IPS-11a (cell line): ENCODE measurements around the gene PAQR5.
"Not testable (repeated sequence)": the region's sequence is repeated elsewhere in the genome, so short reads cannot be mapped to it uniquely, and the experiment has no call there.

Experiments used
- H3K4me3 ChIP-seq: one replicate; pipeline ENCODE4 v1.5.1; 2013; ENCODE audit warnings: low read depth, low read length, control low read depth

The PAQR5 gene

DNA sequence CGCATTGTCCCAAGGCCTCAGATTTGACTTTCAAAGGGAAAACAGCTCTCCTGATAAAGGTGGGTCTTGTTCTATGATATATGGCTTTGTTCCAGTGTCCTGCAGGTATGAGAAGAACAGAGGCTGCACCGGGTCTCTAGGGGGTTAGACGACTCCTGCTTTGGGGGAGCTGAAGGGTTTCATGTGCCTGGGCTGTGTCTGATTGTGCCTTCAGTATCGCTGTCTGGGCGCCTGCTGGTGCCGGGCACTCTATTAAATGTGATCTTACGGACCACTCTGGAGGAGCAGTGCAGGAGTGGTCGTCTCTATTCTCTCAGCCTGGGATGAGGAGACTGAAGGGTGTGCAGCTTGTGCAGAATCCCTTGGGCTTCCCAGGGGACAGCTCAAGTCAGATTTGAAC is 16.0 kb downstream of the PAQR5 start:
- no peak overlapping the region for H3K4me3 ChIP-seq

DNA sequence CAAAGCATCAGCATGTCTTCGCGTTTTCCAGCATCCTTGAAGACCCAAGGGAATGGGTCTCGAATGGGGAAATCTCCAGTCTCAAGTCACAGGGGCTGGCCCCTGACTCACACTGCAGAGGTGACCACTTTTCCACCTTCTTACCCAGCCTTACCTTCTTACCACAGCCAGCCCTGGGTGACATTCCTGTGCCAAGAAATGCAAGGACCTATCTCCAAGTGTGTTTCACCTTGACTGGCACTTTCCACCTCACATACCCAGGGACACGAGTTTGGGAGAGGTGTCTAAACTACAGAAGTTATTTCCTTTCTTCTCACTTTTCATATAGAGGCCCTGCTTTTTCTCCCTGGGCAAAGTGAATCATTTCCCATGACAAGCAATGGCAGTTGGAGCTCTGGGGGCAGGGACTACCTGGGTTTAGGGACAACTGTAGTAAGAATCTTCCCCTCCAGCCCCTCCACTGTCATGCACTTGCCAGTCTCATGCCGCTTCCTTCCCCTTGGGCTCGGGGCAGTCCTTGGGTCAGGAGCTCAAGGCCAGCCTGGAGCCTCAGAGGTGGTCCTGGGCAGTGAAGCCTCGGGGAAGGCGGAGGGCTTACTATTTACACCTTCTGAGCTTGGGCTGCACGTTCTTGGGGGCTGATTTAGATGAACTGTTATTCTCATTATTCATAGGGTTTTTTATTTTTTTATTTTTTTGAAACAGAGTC is 16.8 kb downstream of the PAQR5 start:
- H3K4me3 ChIP-seq: no peak overlapping the region

DNA sequence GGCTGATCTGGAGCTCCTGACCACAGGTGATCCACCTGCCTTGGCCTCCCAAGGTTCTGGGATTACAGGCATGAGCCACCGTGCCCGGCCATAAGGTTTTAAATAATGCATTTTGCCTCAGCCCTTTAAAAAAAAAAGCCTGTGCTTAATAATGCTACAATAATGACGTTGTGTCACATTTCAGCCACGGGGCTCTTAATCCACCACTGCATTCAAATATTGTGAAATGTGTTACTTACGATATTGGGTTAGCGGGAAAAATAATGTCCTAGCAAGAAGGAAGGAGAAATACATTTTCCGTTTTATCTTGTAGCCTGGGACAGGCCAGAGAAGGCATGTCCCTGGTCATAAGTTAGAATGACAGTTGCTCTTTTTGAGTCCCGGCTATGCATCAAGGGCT is 17.6 kb downstream of the PAQR5 start:
- no peak overlapping the region for H3K4me3 ChIP-seq

DNA sequence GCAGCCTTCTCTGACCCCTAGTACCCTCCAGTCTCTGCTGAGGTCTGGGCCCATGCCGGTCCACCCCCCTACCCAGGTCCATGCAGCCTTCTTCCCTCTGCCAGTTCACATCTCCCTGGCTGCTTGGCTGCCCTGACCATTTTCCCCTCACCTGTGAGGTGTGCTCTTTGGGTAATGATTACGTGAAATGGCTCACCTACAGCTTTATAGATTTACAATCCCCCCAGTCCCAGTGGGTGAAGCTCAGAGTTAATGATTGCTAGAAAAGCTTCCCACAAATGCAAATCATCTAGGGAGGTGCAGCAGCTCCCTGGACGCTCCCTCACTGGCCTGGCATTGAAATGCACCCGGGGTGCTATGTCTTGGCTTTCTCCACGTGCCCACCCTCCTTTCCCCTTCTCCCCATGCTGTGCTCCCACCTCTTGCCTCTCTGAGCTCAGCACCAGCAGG is 18.7 kb downstream of the PAQR5 start:
- no peak overlapping the region for H3K4me3 ChIP-seq

DNA sequence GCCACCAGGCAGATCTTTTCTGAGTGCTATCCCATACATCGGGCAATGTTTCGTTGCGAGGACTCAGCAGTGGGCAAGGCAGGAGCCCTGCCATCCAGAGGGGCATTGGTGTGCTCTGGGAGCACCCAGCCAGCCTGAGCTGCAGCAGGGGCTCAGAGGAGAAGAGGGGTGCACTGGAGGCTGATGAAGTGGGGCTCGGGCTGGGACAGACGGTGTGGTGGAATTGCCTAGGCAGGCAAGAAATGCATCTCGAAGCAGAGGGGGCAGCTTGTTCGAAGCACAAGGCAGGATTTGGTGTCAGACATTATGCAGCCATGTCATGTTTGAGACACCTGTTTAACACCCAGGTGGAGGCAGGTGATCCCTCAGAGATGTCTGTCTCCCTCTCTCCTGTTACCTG is 19.3 kb downstream of the PAQR5 start:
- no peak overlapping the region for H3K4me3 ChIP-seq

DNA sequence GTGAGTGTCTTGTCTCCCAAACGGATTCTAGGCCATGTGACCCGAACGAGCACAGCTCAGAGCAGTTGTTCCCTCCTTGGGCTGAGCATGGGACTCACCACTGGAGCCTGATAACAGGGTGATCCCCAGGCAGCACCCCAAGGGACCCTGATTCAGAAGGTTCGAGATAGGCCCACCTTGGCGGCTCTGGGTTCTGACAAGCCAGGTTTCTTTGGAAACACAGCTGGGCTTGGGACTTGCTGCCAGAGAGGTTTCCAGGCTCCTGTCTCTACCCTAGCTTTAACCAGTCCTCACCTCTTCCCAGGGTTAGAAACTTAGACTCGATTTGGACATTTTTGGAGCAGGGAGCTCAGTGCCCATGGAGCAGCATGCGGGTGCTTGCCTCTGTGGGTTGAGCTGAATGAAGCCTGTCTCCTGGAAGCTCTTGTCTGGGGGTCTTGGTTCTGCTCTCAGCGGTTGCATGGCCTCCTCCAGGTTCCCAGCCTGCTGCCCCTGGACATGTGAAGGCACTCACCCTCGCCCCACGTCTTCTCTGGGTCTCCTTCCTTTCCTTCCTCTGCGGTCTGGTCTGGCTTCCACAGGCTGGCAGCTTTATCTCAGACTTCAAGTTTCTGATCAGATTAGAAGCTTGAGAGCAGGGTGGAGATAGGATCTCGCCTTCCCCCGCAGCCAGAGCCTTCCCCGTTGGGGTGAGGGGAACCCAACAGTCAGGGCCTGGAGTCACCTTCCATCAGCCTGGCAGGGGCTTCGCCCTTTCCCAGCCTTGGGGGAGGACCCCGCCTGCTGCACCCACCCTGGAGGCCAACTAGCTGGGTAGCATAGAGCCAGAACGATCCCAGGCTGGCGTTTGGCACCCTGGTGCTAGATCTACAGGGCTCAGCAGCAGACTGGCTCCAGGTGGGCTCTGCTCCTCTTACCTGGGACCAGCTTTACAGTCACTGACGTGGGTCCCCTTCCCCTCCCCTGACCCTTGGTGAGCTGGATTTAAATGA is 21.0 kb downstream of the PAQR5 start:
- no peak overlapping the region for H3K4me3 ChIP-seq

DNA sequence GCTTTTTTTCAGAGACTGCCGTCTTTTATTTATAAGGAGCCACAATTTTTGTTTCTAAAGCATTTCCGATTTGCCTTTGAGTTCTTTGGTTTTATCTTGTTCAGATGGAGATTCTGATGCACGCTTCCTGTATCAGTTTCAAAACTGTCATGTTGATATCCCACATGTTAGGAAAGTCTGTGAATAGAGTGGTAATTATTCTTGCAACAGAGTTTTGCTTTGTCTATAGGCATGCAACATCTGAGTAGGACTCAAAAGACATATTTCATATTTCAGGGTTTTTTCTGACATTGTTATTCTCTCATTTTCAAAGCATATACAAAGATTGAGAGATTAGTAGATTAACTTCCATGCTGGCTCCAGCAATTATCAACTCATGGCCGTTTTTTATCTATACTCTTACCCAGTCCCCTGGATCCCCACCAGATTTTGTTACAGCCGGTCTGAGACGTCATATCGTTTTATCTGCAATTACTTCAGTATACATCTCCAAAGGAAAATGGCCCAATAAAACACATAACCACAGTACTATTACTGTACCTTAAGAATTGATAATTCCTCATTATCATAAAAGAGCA is 22.4 kb downstream of the PAQR5 start:
- H3K4me3 ChIP-seq: no peak overlapping the region

DNA sequence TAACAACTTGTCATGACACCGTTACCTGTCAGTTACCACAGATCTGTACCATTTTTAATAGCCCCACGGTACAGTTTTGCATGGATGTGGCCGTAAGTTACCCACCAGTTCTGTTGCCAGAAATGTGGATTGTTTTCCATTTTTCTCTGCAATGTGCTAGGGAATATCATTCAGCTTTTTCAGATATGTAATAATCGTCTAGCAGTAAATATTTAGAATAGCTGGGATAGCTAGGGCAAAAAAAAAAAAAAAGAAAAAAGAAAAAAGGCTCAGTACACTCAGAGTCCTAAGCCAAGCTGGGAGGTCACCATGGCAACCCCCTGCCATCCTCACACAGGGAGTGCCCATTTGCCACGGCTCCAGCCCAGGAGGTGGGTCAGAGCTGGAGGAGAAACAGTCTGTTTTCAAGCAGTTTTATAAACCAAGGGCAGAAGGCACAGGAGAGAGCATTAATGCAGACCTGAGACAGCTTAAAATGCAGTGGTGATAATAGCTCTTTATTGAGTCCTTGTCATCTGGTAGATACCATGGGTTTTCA is 25.2 kb downstream of the PAQR5 start:
- no peak overlapping the region for H3K4me3 ChIP-seq

DNA sequence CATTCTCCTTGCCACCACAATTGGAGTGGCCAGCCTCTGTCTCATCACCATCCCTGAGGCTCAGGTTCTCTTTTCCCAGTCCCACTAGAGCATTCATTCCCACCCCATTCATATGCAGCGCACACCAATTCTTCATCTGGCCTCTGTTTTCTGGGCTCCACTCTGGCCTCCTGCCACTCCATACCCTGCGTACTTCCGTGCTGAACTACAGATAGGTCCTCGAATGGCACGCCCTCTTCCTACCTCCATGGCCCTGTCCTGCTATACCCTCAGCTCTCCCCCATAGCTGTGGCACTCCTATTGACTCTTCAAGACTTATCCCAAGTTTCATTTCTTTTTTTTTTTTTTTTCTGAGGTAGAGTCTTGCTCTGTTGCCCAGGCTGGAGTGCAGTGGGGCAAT is 25.9 kb downstream of the PAQR5 start:
- no peak overlapping the region for H3K4me3 ChIP-seq

DNA sequence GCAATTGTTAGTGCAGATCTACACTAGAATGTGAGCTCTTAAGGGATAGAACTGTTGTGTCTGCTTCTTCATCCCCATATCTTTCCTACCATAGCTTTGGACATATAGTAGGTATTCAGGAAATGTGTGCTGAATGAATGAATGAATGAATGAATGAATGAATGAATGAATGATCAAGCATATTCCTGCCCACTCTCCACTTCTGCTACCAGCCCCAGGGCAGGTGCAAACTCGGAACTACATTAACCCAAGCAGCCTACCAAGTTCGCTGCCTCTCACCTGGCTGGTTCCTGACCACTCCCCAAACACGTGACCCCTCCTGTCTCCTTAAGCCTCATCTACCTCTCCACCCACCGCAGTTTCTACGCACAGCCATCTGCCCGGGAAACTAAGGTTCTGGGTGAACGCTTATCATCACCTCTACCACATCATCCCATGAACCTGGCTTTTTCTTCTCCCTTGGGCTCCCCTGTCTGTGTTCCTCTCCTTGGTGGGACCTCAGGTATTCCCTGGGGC is 26.8 kb downstream of the PAQR5 start:
- H3K4me3 ChIP-seq: no peak overlapping the region

DNA sequence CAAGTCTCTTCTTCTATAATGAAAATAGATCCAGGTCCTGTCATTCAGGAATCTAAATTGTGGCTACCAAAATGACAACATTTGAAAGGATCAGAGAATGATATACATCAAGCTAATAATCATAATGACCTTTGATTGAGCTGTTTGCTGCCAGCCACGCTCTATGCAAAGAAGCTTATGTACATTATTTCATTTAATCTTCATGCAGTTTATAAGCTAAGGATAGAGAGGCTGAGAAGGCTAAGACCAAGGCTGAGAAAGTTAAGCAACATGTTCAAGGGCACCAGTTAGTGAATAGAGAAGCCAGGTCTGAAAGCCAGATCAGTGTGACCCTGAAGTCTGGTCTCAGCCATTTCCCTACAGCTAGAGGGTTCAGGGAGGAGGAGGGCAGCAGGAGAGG is 29.4 kb downstream of the PAQR5 start:
- no peak overlapping the region for H3K4me3 ChIP-seq

DNA sequence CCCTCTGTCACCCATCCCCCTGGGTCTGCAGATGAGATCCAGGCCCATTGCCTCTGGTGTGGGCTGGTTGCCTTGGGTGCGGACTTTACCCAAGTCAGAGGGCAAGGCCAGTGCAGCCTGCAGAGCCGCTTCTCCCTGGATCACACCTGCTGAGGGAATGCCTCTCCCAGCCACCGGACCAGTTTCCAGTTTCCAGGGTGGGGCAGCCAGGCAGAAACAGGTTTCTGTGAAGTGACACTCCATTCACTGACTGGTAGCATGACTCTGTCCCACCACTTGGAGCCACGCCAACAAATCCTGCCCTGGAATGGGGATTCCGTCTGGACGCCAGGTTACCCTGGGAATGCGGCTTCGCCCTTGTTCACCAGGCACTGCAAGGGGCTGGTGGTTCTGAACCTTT is 30.0 kb downstream of the PAQR5 start:
- H3K4me3 ChIP-seq: no peak overlapping the region

DNA sequence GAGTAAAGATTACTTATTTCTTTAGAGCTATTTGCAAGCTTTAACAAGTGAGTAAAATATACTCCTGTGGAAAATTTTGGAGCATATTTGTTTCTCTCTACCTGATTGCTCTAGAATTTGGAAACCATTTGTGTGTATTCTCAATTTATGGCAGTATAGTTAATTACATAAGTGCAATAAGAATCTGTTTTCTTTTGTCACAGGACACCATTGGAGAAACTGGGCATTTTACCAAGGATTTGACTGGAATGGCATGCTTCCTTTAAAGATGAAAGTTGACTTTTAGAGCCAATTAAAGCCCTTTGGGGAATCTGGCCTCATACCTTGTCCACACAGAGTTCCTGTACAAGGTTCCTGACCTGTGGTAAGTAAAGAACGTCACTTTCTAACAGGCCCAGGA is 38.4 kb downstream of the PAQR5 start:
- H3K4me3 ChIP-seq: no peak overlapping the region

DNA sequence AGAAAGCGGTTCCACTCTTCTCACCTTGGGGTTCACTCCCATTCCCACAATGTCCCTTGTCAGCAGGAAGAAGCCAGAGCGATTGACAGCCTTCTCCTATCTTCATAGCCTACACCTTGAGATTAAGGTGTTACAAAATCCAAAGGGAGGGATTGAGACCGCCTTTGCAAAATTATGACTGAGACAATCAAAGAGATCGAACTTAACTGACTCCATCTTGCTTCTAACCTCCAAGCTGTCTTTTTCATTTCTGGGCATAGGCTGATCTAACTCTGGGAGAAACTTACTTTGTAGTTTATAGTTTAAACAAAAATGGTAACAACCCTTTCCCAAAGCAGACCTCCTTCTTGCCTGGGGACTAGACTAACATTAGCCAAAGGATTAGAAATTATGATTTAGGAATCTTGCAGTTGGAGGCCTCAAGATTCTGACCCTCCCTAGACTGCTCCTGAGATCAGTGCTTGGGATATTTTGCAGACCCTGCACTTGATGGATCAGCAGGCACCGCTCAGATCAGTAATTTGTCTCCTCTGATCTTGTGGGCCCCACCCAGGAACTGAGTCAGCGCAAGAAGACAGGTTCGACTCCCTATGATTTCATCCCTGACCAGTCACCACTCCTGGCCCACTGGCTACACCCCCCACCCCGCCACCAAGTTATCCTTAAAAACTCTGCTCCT is 40.0 kb downstream of the PAQR5 start:
- no peak overlapping the region for H3K4me3 ChIP-seq

DNA sequence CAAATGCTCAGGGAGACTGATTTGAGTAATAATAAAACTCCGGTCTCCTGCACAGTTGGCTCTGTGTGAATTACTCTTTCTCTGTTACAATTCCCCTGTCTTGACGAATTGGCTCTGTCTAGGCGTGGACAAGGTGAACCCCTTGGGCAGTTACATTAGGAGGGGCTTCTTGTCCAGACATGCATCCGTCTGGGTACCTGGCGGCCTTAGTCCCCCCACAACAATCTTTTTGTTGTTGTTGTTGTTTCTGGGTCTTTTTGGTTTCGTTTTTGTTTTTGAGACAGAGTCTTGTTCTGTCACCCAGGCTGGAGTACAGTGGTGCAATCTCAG is 40.5 kb downstream of the PAQR5 start:
- not testable (repeated sequence) for H3K4me3 ChIP-seq

DNA sequence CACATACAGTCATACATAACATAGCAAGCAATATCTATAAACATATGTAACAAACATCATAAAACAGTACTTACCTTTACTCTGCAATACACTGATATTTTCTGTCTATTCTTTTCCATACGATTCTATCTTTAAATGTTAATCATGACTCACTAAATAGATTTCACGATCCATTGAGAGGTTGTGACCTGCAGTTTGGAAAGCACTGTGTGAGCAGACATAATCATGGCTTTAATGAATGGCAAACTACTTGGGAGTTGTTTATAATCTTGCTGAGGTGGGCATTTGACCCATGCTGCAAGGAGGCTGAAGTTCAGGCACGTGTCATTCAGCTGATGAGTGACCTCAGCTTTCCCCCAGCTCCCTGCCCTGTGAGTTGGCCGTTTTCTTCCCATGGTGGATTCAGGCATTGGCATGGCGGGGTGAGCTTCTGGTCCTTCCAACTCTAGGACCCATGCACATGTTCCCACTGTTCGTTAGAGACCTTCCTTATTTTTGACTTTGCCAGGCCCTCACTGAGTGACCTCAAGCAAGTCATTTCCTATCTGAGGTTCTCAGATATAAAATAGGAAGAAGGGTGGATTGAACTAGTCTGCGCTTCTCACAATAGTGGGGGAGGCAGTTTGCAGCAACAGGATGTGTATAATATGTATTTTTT is 41.7 kb downstream of the PAQR5 start:
- H3K4me3 ChIP-seq: no peak overlapping the region

DNA sequence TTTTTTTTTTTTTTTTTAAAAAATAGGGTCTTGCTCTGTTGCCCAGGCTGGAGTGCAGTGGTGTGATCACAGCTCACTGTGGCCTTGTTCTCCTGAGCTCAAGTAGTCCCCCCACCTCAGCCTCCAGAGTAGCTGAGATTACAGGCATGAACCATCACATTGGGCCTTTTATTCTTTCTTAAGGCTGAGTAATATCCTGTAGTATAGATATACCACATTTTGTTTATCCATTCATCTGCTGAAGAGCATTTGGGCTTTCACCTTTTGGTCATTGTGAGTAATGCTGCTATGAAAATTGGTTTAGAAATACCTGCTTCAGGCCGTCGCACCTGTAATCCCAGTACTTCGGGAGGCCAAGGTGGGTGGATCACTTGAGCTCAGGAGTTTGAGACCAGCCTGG is 42.6 kb downstream of the PAQR5 start:
- H3K4me3 ChIP-seq: no peak overlapping the region

DNA sequence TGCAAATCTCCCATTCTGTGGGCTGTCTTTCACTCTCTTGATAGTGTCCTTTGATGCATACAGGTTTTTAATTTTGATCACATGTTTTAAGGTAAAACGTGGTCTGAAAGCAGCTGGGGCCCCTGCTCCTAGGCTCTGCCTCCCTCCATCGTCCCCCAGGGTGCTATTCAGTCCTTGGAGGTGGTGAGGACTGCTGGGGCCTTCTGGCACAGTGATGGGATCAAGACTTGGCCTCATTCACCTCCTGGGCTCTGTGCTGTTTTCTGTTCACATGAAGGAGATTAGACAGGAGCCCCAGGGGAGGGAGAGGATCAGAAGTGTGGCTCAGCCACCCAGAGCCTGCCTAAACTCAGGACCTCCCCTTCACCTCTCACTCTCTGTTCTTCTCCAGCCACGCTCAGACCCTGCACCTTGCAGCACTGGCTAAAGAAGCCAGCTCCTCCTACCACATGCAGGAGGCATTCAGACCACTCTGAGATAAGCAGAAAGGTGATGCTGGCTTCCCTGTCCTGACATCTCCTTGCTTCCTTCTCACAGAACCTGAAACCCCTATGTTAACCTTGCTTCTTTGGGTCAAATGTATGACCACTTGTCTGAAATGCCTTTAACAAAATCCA is 43.9 kb downstream of the PAQR5 start:
- H3K4me3 ChIP-seq: no peak overlapping the region

DNA sequence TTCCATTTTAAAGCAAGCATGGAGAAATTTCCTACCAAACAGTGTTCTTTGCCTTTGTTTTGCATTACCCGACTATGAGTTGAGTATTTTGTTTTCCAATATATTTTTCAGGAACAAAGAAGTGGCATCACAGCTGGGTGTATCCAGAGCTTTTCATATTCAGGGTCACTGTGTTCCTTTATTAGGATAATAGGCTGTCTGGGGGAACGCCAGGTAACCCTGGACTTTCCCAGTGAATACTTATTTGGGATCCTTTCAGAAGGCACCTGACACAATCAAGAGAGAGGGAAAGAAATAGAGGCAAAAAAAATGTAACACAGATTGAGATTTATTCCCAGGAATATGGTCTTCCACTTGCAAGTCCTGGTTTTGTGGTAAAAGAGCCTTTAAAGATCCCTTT is 44.4 kb downstream of the PAQR5 start:
- no peak overlapping the region for H3K4me3 ChIP-seq

DNA sequence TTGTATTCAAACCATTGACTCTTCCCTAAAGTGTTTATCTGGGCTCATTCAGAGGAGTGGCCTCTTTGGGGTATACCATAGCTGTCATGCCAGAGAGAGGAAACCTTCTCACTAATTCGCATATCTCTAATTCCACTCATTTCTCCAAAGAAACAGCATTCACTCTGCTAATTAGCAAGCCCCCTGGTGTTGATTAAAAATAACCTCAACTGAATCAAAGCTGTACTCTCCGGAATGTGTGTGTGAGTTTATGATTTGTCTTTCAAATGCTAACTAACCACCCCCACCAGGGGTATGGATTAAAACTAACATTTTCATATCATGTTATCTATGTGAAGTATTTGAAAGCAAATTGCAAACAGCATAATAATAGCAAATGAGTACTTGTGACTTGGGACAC is 45.5 kb downstream of the PAQR5 start:
- H3K4me3 ChIP-seq: no peak overlapping the region
